Measurements from ENCODE around the gene DENND4A. TPM values are rescaled to one million over a fixed set of nuclear protein-coding genes. Genes with fewer than 3 reads are reported as not detected.

Gene DENND4A
- total and polyA plus RNA-seq, 9 of the 15 experiments (the other 6 are each of a cell fraction or from before 2014, with no cell fraction given), result 6.8 to 32.3 (median 19.9) TPM

GRCh38 chr15:65839354-65839901 lies 47.3 kb upstream of the DENND4A start (continued):
- TF ChIP-seq, protein P1, sequence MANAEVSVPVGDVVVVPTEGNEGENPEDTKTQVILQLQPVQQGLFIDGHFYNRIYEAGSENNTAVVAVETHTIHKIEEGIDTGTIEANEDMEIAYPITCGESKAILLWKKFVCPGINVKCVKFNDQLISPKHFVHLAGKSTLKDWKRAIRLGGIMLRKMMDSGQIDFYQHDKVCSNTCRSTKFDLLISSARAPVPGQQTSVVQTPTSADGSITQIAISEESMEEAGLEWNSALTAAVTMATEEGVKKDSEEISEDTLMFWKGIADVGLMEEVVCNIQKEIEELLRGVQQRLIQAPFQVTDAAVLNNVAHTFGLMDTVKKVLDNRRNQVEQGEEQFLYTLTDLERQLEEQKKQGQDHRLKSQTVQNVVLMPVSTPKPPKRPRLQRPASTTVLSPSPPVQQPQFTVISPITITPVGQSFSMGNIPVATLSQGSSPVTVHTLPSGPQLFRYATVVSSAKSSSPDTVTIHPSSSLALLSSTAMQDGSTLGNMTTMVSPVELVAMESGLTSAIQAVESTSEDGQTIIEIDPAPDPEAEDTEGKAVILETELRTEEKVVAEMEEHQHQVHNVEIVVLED (CRISPR knock-in tag; IDR thresholded peaks at IDR 0.05), result no peak
- TF ChIP-seq NCOR1 (IDR thresholded peaks at IDR 0.05) (peak; percentile 69), ZNF316 (IDR thresholded peaks at IDR 0.05) (no peak), CSDE1 (IDR thresholded peaks at IDR 0.05) (no peak), ATF1 (CRISPR knock-in tag; IDR thresholded peaks at IDR 0.05) (no peak), ATF1 (tag; IDR thresholded peaks at IDR 0.05) (peak; percentile 82), POLR2AphosphoS2 (IDR thresholded peaks at IDR 0.05; ENCODE audit: low read length) (no peak), ZNF121 (CRISPR knock-in tag; conservative IDR thresholded peaks at IDR 0.05) (0 out of 2 replicates have a peak, but pooled peaks have one; percentile 7), LEF1 (IDR thresholded peaks at IDR 0.05) (peak; percentile 27; the same call in 1 of the 2 replicates), RBM17 (IDR thresholded peaks at IDR 0.05; ENCODE audit: borderline replicate concordance, low read depth, low read length) (no peak), TSC22D4 (tag; IDR thresholded peaks at IDR 0.05) (no peak), JUN (IDR thresholded peaks at IDR 0.05; ENCODE audit: borderline replicate concordance, low read depth, low read length) (0 out of 2 replicates have a peak, but pooled peaks have one; percentile 45), JUN (CRISPR knock-in tag; IDR thresholded peaks at IDR 0.05; ENCODE audit: borderline replicate concordance) (no peak), RNF2 (IDR thresholded peaks at IDR 0.05) (0 out of 2 replicates have a peak, but pooled peaks have one; percentile 17), CREM (IDR thresholded peaks at IDR 0.05; ENCODE audit: low read depth) (peak; percentile 87), CXXC5 (CRISPR knock-in tag; IDR thresholded peaks at IDR 0.05) (no peak), ZBTB2 (IDR thresholded peaks at IDR 0.05) (peak; percentile 63), CC2D1A (IDR thresholded peaks at IDR 0.05) (peak; percentile 59; the same call in 1 of the 2 replicates), MTA1 (IDR thresholded peaks at IDR 0.05; ENCODE audit: borderline replicate concordance) (peak; percentile 70; the same call in 1 of the 2 replicates), ATF7 (IDR thresholded peaks at IDR 0.05) (peak; percentile 62), MXI1 (IDR thresholded peaks at IDR 0.05; ENCODE audit: low read depth, low read length) (no peak), ZEB2 (IDR thresholded peaks at IDR 0.05) (peak; percentile 62; the same call in 1 of the 2 replicates), HMG20A (CRISPR knock-in tag; conservative IDR thresholded peaks at IDR 0.05) (no peak), TARDBP (IDR thresholded peaks at IDR 0.05) (no peak), NCOA6 (IDR thresholded peaks at IDR 0.05) (no peak), MEIS2 (IDR thresholded peaks at IDR 0.05; ENCODE audit: partially characterized antibody) (peak; percentile 73), TAL1 (IDR thresholded peaks at IDR 0.05) (peak; percentile 68), CTBP1 (IDR thresholded peaks at IDR 0.05; ENCODE audit: borderline replicate concordance) (peak; percentile 63; the same call in 1 of the 2 replicates), MTA2 (IDR thresholded peaks at IDR 0.05; ENCODE audit: low read depth) (0 out of 2 replicates have a peak, but pooled peaks have one; percentile 6), EP300 (IDR thresholded peaks at IDR 0.05; ENCODE audit: low read length) (peak; percentile 86; the same call in 1 of the 2 replicates), NFRKB (IDR thresholded peaks at IDR 0.05; ENCODE audit: low read depth) (peak; percentile 43; the same call in 1 of the 2 replicates), PKNOX1 (IDR thresholded peaks at IDR 0.05) (peak; percentile 73), GATA2 (CRISPR knock-in tag; IDR thresholded peaks at IDR 0.05) (peak; percentile 35; the same call in 1 of the 2 replicates)
